Esophagus muscularis mucosa (tissue), 4 donors: ENCODE results near the gene FOS.

Experiments used
- CTCF ChIP-seq, 3 experiments: fragments of 200-600 bp in 2 of 3; fragments of 450-650 bp in 1 of 3; sonication (generic) in 2 of 3; IDR thresholded peaks; one replicate each; pipeline ENCODE4 v1.5.1; 2017 to 2019; ENCODE audit warnings: antibody characterized with exemption in 3 of 3, mild to moderate bottlenecking in 2 of 3, moderate library complexity in 1 of 3
- EP300 ChIP-seq: sonication (generic); formaldehyde crosslinking; IDR thresholded peaks from one replicate; pipeline ENCODE4 v1.6.1; 2017; ENCODE audit warnings: antibody characterized with exemption
- POLR2A ChIP-seq: fragments of 450-650 bp; IDR thresholded peaks from one replicate; pipeline ENCODE4 v1.6.1; 2017; ENCODE audit warnings: antibody characterized with exemption, moderate library complexity, mild to moderate bottlenecking, low read depth

DNA sequence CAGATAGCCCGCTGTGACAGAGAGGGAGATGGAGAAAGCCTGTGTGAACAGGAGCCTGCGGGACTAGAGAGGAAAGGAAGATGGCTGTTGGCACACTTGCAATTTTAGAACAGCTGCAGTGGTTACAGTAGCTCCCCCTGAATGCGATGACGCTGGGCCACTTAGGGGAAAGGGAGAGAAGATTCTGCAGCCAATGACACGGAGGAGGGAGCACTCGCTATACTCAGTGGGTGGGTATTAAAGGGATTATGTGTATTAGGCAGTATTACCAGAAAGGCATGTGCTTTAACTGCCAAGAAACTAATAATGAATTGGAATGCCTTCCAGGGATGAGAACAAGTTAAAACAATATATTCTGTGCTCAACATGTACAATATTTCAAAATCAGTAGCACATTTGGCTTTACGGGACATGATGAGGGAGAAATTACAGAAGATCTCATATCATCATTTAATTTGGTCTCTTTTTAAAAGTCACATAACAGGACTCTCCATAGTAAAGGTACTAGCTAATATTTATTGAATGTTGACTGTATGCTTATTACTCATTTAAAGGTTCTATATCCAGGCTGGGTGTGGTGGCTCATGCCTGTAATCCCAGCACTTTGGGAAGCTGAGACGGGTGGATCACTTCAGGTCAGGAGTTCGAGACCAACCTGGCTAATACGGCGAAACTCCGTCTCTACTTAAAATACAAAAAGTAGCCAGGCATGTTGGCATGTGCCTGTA, 35.9 kb upstream of the FOS start:
- TF ChIP-seq EP300 = peak; percentile 87
- no peak for TF ChIP-seq CTCF (IDR thresholded peaks at IDR 0.05)
- no peak for TF ChIP-seq POLR2A
